Measurements from ENCODE around the gene SPINK6. TPM values are rescaled to one million over a fixed set of nuclear protein-coding genes. Genes with fewer than 3 reads are reported as not detected.

Gene SPINK6
- total RNA-seq (ENCODE audit: unreplicated experiment), result not detected
- long read RNA-seq, result 0 reads

GRCh38 chr5:148202531-148203203 lies at the start of gene SPINK6:
Gene SPINK6, plus strand, starts transcription at chr5:148203042. Its CDS starts 55 bp downstream, at chr5:148203097.
- no peak within 1 kb of the TSS for H3K4me3 Mint-ChIP-seq (ENCODE audit: unreplicated experiment)
- no peaks in the 10 kb centered on the region for H3K36me3 Mint-ChIP-seq (ENCODE audit: unreplicated experiment)
- no peaks in the 10 kb centered on the region for H3K27me3 Mint-ChIP-seq (ENCODE audit: unreplicated experiment)
- DNase-seq, result no peak
- no peak for TF ChIP-seq CTCF (IDR thresholded peaks at IDR 0.05; ENCODE audit: partially characterized antibody, unreplicated experiment)
- no peak within 1 kb of the TSS for H3K27ac Mint-ChIP-seq (ENCODE audit: unreplicated experiment)
- H3K9me3 Mint-ChIP-seq (ENCODE audit: unreplicated experiment), result no peaks in the 10 kb centered on the region
- no peaks in the 10 kb centered on the region for H3K4me1 Mint-ChIP-seq (ENCODE audit: low read depth, unreplicated experiment)

DNA sequence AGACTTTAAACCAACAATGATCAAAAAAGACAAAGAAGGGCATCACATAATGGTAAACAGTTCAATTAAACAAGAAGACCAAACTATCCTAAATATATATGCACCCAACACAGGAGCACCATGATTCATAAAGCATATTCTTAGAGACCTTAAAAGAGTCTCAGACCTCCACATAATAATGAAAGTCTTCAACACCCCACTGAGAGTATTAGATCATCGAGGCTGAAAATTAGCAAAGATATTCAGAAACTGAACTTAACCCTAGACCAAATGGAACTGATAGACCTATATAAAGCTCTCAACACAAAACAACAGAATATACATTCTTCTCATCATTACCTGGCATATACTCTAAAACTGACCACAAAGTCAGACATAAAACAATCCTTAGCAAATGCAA lies 46.2 kb upstream of the SPINK6 start:
- H3K4me1 Mint-ChIP-seq (ENCODE audit: low read depth, unreplicated experiment), result no peaks in the 10 kb centered on the region
- no peak for TF ChIP-seq CTCF (IDR thresholded peaks at IDR 0.05; ENCODE audit: partially characterized antibody, unreplicated experiment)
- peaks cover 2% of the 10 kb centered on the region for H3K27me3 Mint-ChIP-seq (ENCODE audit: unreplicated experiment)
- DNase-seq, result no peak
- no peaks in the 10 kb centered on the region for H3K36me3 Mint-ChIP-seq (ENCODE audit: unreplicated experiment)
- no peak overlapping the region for H3K27ac Mint-ChIP-seq (ENCODE audit: unreplicated experiment)
- H3K4me3 Mint-ChIP-seq (ENCODE audit: unreplicated experiment), result no peak overlapping the region
- no peaks in the 10 kb centered on the region for H3K9me3 Mint-ChIP-seq (ENCODE audit: unreplicated experiment)

GRCh38 chr5:148162038-148162437 lies 40.8 kb upstream of the SPINK6 start:
- Mint-ChIP-seq H3K9me3 (ENCODE audit: unreplicated experiment) (no peaks in the 10 kb centered on the region), H3K4me1 (ENCODE audit: low read depth, unreplicated experiment) (no peaks in the 10 kb centered on the region), H3K27ac (ENCODE audit: unreplicated experiment) (no peak overlapping the region), H3K27me3 (ENCODE audit: unreplicated experiment) (no peaks in the 10 kb centered on the region), H3K36me3 (ENCODE audit: unreplicated experiment) (no peaks in the 10 kb centered on the region), H3K4me3 (ENCODE audit: unreplicated experiment) (no peak overlapping the region)
- no peak for DNase-seq
- no peak for TF ChIP-seq CTCF (IDR thresholded peaks at IDR 0.05; ENCODE audit: partially characterized antibody, unreplicated experiment)

GRCh38 chr5:148163345-148163744 lies 39.5 kb upstream of the SPINK6 start:
- Mint-ChIP-seq H3K27ac (ENCODE audit: unreplicated experiment) (no peak overlapping the region), H3K9me3 (ENCODE audit: unreplicated experiment) (no peaks in the 10 kb centered on the region), H3K27me3 (ENCODE audit: unreplicated experiment) (no peaks in the 10 kb centered on the region), H3K36me3 (ENCODE audit: unreplicated experiment) (no peaks in the 10 kb centered on the region), H3K4me1 (ENCODE audit: low read depth, unreplicated experiment) (no peaks in the 10 kb centered on the region), H3K4me3 (ENCODE audit: unreplicated experiment) (no peak overlapping the region)
- no peak for DNase-seq
- TF ChIP-seq CTCF (IDR thresholded peaks at IDR 0.05; ENCODE audit: partially characterized antibody, unreplicated experiment), result no peak

DNA sequence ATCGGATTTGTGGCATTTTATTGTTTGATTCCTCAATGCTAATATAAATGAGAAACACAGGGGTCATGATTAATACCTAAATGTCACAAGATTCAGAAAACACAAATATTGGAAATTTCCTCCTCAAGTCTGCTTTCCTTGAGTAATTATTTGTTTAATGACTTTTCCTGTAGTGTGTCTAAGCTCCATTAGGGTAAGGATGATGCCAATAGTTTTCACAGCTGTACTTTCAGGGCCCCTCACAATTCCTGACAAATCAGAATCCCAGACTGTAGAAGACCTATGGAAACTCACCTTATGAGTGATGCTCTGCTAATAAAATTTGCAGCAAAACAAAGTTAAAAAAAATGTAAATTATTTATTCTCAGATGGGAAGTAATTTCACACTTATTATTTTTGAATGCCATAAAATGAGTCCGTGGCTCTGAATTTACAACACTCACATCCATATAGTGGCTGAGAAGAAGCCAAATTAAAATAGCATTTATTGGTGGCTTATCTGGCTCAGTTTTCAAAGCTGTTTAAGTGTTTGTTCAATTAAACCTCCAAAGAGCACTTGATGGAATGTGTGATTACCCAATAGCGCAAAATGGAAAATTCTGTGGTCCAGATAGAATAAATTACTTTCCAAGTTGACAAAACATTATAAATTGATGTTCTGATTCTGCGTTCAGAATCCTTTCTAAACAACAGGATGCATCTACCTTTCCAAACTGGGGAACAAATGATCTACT lies 36.1 kb upstream of the SPINK6 start:
- H3K4me3 Mint-ChIP-seq (ENCODE audit: unreplicated experiment), result no peak overlapping the region
- no peaks in the 10 kb centered on the region for H3K27me3 Mint-ChIP-seq (ENCODE audit: unreplicated experiment)
- no peaks in the 10 kb centered on the region for H3K4me1 Mint-ChIP-seq (ENCODE audit: low read depth, unreplicated experiment)
- H3K27ac Mint-ChIP-seq (ENCODE audit: unreplicated experiment), result no peak overlapping the region
- no peak for TF ChIP-seq CTCF (IDR thresholded peaks at IDR 0.05; ENCODE audit: partially characterized antibody, unreplicated experiment)
- H3K36me3 Mint-ChIP-seq (ENCODE audit: unreplicated experiment), result no peaks in the 10 kb centered on the region
- H3K9me3 Mint-ChIP-seq (ENCODE audit: unreplicated experiment), result no peaks in the 10 kb centered on the region
- no peak for DNase-seq

Data from glutamatergic neuron (in vitro differentiated cells).